Fibroblast of skin of left biceps (primary cell): ENCODE data around the gene BCAN.

Experiments used
- DNase-seq, 2 experiments: peaks; one replicate each; pipeline ENCODE4 v3.0.0-alpha.2; 2013; ENCODE audit warnings: low read depth in 2 of 2

Gene BCAN

DNA sequence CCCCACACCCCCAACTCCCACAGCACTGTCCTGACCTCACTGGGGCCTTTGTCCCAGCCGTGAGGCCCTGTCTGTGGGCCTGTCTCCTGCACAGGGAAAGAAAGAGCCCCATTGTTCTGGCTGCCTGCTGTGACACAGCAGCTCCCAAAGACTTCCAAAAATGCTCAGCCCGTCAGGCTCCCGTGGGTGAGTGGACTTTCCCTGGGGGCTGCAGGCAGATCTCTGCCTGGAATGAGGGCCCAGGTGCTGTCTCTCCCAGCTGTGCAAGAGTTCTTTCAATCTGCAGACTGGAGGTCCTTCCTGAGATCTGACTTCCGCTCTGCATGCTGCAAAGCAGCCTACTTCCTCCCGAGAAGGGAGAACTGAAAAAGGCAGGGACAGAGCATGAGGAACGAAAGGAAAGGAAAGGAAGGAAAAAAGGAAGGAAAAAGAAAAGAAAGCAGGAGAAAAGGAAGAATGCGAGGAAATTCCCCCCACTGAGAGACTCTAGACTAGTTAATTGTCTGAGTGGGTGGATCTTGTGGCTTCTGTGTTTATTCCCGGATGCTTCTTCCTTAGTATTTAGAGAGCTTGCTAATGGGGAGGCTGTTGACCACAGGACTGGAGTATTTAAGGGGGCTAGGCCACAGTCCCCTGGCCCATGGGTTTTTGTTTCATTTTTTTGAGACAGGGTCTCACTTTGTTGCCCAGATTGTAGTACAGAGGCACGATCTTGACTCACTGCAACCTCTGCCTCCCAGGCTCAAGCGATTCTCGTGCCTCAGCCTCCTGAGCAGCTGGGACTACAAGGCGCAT is 20.3 kb downstream of the BCAN start:
- DNase-seq: no peak

DNA sequence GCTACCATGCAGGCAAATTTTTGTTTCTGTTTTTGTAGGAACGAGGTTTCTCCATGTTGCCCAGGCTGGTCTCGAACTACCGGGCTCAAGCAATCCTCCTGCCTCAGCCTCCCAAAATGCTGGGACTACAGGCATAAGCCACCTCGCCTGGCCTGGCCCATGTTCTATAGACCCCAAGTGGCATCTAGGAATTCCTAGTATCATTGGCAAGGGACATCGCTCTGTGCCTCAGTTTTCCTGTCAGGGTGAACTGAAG is 20.8 kb downstream of the BCAN start:
- no peak for DNase-seq

DNA sequence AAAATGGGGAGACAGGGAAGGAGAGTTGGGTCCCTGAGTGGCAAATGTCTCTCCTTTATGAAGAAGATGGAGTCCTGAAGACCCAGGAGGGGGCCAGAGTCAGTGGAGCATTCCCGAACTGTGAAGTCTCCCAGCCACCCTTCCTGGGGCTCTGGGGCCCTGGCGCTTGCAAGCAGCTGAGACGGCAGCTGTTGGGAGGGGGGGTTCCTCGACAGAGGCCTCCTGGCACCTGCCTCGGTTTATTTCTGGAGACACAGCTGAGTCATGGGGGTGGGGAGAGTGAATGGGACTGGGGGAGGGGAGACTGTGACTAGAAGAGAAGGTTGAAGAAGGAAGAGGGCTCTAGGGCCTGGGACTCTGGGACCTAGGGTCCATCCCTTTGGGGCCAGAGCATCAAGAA is 21.3 kb downstream of the BCAN start:
- no peak for DNase-seq

DNA sequence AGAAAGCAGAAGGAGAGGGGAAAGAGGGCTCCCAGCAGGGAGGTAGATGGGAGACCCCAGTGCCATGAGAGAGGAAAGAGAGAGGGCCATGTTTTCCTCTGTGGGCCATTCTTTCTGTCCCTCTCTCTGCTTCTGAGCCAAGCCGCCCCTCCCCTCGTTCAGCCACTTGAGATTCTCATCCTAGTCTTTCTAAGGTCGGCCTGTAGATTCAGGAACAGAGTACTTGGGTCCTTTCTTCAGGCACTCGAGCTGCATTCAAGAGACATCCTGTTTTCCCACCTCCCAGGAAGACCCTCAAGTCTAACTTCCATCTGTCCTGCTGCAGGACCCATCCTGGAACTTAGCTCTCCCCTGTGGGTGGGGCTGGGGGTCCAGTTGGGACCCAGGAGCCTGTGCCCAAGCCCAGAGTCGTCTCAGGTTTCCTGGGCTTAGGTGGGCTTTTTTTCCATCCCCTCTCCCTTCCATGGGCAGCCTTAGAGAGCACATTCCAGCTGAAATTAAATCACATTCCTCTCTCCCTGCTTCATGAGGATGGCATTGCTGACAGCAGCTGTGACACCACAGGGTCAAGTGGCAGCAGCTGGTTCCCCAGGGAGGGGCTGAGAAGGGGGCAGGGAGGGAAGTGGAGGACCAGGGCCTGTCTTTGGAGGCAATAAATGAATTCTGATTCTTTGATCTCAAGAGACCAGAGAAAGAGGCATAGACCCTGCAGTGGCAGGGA is 22.3 kb downstream of the BCAN start:
- no peak for DNase-seq

DNA sequence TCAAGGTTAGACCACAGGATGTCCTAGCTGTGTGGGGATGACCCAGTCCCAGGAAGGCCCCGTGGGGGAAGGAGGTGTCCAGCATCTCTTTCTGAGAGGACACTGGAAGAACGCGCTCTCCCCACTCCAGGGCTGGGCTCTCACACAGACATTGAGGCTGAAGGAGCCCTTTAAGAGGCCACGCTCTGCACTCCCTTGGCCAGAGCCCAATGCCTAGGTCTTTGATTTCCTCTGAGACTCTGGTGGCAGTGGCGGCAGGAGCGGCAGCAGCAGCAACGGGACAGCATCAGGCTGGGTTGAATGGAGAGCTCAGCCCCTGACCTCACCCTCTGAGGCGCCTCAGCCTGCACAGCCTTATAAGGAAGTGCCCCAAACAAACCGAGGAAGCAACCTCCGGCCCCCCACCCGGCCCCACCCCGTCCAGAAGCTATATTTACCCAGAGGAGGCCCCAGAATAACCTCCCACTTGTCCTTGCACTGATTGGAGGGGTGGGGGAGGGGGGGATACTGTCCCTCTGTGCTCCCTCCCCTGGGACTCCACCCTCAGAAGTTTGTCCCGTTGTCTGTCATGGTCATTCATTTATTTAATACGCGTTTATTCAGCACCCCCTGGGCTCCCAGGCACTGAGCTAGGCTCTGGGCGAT is 23.0 kb downstream of the BCAN start:
- no peak for DNase-seq

DNA sequence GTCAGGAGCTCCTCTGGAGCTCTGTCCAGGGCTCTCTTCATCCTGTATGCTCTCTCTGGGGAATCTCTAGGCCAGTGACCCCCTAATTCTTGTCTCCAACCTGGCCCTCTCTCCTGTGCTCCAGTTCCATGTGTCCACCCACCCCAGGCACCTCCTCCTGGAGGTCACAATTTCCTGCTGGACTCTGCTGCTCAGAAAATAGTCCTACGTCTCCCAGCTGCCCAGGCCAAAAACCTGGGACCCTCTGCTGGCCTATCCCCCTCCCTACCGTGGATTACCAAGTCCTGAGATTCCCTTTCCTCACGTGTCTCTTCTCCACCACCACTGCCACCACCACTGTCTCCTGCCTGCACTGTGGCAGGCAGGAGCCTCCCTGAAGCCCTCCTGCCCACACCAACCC is 23.6 kb downstream of the BCAN start:
- no peak for DNase-seq

DNA sequence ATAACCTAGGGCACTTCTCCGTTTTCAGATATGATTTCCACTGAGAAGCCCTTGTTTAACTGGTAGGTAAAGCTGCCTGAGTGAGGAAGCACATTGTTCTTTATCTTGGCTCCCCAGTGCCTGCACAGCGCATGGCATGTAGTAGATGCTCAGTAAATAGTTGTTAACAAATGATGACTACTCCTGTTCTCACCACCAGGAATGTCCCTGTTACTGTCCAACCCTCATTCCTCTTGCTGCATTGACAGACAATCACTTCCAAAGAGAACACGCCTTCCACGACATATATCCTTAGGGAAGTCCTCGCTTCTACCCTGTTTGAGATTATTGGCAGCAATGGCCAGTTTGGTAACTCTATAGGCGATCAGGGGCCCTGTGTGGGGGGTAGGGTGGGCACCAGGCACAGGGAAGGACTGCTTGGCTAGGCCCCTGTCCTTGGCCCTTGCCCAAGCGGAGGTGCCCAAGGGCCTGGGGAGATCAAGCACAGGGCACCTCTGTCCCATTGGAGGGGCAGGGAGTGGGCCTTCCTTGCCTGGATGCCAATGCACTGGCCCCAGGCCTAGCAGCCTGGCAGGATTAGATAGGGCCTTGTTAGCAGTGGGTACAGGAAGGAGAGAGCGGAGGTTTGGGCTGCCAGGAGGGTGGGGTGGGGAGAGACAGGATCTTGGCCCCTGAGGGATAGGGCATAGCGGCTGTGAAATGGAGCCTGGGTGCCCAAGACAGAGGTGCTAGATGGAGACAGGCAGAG is 25.1 kb downstream of the BCAN start:
- DNase-seq: no peak

DNA sequence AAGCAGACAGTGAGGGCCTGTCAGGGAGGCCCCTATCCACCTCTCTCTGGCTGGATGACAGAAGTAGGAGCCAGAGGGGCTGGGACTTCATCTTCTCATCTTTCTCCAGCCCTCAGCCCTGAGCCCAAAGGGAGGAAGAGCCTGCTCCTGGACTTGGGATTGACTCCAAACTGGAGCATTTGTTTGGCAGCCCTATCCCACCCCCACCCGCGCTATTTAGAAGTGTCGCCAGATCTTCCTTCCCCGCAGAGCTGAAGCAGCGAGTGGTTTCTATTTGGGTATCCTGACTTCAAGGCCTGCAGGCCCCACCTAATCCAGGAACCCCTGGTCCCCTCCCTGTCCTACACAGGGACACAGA is 25.7 kb downstream of the BCAN start:
- no peak for DNase-seq

DNA sequence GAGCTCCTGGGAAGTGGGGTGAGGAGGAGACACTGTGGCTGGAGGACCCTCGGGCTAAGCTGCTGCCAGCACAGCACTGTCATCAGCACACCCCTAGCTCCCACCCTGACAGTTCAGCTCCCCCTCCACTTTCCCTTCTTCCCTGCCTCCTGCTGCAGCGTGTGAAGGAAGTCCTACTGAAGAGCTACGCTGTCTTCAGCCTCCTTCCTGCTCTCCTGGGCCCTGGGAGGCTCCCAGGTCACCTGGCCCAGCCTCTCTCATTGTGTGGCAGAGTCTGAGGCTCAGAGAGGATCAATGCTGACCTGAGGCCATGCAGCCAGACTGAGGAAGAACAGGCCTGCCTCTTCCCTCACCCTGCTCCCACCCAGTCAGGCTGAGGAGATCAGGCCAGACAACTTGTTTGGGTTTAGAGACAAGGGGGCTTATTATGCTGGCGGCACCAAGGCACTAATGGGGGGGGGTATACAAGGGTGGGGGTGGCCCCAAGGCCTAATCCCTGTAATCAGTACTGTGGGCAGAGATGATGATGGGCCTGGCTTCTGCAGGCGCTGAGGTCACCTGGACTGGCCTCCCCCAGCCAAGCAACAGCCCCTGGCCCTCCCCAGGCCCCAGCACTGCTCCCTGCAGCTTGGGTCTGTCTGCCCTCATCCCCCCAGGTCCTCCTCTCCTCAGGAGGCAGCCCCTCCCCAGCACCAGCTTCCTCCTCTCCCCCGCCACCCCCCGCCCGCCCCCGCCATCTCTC is 26.2 kb downstream of the BCAN start:
- DNase-seq: no peak

DNA sequence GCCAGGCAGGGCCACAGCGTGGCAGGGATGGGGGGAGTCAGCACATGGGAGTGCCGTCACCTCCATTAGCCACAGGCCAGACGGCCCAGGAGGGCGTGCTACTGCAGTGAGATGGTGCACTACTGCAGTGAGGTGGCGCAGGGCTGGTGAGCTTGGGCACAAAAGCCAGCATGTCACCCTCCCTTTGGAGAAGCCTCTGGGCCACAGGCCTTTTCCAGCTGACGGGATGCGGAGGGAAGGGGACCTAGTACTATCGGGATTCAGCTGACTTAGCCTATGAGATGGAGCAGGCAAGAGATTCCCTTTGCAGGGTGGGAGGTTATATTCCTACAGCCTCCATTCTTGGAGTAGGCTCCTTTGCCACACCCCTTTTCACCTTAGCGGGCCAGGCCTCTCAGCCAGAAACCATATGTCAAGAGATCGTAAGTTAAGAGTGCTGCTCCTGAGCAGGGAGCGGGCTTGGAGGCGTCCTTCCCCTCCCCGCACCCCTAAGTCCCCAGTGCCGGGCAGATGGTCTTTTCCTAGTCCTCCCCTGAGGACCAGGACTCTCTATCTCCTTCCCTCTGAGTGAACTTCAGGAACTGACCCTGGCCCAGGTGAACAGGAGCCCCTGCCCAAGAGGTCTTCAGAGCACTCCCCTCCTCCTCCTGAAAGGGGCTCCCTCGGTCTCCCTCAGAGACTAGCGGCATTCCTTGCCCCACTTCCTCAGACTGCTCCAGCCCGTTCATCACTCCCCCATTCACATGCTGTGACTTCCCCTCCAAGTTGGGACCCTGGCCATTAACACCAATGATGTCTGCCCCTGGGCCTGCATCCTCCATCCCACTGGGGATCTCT is 27.1 kb downstream of the BCAN start:
- no peak for DNase-seq

DNA sequence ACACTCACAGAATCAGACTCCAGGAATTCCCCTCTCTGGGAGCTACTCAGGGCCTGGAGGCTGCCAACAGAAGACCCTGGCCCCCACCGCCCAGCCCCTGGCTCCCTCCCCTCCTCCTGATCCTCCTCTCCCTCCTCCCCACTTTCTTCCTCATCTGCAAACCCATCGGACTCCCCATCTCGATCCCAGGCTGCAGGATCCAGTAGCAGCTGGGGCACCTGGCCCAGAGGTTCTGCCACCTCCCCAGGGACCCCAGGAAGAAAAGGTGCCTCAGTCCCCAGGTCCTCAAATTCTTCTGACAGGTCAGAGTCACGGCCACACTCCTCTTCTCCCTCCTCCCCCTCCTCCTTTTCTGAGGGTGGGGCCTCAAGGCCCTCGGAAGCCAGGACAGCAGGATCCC is 27.9 kb downstream of the BCAN start:
- DNase-seq: no peak

DNA sequence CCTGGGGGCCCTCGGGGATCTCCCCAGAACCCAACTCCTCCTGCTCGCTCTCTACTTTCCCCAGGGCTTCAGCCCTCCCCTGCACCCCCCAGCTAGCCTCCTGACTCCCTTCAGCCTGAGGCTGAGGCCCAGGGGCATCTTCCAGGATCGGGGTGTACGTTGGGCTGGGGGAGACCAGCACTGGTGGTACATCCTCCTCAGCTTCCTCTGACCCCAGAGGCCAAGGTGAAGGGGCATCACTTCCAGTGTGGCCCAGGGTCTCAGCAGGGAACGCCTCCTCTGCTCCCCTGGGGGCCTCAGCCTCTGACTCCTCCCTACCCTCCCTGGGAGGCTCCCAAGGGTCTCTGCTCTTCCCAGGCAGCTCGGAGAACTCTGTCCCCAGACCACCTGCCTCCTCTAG is 28.4 kb downstream of the BCAN start:
- DNase-seq: no peak

DNA sequence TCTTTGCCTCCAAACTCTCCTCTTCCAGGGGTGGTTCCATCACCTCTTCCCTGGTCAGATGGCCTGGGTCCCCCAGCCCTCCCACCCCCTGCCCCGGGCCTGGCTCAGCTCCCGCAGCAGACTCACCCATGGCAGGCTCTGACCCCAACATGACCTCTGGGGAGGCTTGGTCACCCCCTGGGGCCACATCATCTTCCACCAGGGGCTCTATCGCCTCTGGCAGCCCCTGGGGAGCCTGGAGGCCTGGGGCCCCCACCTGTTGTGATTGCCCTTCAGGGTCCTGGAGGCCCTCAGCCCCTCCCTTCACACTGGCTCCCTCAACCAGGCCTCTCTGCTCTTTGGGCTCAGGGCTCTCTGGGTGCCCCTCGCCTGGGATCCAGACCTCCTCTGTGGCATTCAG is 28.9 kb downstream of the BCAN start:
- DNase-seq: no peak

DNA sequence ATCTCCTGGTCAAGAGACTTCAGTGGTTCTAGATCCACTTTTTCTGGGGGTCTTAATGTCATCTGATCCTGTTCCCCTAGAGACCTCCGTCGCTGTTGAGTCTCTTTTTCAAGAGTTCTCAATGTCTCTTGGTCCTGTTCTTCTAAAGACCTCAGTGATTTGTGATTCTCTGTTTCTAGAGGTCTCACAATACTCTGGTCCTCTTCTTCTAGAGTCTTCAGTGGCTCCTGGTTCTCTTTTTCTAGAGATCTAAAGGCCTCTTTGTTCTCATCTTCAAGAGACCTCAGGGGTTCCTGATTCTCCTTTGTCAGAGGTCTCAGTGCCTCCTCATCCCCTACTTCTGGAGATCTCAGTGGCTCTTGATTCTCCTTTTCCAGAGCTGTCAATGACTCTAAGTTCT is 29.9 kb downstream of the BCAN start:
- DNase-seq: no peak

DNA sequence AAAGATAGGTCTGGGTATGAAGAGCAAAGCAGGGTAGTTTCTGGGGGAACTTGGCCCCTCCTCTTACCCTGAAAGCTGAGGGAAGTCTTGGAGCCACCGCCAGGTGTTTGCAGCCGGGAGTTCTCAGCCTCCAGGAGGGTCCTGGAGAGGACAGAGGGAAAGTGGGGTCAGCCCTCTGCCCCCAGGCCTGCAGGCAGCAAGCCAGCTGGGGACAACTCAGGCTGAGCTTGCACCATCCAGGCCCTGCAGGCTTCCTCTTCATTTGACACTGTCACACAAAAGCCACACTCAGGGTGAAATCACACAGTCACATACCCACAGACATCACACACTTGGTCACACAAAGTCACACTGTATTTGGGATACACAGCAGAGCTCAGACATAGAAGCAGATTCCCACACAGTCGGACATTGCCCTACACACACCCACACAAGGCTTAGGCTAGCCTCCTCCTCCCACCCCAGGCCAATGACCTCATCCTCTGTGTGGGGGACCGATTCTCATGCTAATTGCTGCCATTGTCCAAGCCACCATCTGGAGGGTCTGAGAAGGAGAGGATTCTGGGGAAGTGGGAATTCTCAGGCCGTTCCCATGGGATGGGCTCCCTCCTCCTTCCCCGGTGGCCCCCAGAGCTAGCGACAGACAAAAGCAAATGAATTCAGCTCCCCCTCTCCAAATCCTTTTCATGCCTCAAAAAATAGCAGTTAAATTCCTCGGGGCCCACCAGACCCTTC is 31.6 kb downstream of the BCAN start:
- no peak for DNase-seq

DNA sequence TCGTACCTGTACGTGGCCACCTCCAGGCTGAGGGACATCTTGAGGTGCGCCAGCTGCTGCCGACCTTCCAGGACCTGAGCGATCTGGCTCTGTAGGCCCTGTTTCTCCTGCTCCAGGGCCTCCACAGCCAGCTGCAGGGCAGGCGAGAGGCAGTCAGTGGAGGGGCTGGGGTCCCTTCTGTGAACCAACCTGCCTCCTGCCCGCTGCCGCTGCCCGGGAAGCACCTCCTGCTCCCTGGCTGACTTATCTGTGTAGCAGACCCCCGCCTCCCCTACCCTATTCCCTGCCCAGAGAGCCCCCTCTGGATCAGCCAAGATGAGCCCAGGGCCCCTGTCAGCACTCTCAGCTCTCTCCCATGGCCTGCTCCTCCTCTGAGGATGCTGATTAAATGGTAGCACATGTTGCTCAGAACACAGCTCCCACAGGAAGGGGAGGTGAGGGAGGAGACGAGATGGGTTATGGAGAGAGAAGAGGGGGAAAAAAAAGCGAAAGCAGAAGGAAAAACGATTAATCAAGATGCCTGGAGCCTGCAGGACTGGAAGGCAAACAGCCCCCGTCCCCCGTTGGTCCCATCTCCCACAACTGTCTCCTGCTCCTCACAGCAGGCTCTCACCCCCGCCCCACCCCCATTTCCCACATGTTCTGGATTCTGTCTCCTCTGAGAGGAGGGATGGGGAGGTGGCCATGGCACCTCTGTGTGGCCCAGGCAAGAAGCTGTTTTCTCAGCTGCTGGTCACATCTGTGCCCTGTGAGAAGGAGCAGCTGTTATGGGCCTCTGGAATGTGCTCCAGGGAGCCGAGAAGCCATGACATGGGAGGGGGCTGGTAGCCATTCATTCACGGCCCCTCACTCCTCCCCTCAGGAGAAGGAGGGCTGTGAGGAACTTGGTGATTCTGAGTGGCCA is 33.5 kb downstream of the BCAN start:
- no peak for DNase-seq

DNA sequence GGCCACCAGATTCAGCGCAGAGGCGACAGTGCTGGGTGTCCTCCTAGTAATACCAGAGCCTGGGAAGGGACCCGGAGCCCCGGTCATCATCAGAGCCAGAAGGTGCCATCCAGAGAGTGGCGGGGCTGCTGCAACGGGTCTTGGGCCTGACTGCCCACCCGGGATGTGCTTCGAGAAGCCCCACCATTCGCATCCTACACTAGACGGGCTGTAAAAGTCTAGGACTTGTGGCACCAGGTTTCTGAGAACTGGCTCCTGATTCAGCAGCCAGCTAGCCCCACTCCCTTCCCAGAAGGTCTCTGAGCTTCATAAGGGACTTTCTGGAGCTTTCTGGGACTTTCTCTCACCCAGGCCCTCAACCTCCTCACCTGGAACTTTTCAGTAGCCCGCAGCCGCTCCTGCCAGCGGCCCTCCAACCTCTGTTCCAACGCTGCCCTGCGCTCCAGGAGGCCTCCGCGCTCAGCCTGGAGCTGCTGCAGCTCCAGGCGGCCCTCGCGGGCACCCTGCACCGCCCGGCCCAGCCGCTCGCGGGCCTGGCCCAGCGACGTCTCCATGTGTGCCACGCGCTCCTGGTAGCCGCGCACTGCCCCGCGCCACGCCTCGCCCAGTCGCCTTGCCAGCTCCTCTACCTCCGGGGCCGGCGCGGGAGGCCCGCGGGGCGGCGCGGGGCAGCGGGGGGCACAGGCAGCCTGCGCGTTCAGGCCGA is 34.4 kb downstream of the BCAN start:
- no peak for DNase-seq

DNA sequence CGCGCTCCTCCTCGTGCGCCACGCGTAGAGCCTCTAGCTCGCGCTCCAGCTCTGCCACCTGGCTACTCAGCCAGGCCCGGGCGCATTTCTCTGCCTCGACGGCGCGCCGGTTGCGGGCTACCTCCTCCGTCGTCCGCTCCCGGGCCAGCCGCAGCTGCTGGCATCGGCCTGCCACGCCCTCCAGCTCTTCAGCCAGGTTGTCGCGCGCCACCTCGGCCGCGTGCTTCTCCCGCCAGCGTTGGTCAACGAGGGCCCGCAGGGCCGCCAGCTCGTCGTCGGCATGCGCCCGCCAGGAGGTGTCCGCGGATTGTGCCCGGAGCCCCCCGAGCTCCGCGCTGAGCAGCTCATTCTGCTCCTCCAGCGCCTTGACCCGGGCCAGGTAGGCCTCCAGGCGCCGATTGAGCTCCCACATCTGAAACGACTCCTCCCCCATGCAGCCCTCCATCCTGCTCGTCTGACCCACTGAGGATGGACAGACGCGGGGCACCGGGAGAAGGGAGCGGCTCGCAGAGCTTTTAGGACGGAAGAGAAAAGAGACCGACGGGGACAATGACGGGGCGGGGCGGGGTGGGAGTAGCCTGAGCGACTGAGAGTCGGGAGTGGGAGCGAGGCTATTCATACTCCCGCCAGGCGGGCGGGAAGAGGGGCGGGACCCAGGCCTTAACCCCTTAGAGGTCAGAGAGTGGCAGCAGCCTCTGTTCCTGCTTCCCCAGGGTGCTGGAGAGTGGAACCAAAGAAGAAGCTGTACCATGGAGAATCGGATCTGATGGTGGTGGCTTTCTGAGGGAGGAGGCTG is 35.1 kb downstream of the BCAN start, which contains the start of gene NES:
TSS of gene NES (minus strand) at position 588 of the 796 bp plus-strand sequence. CDS start at position 445, 143 bp downstream.
- DNase-seq: no peak
